GM13976 (cell line): ENCODE measurements around the gene PDZD4.

Experiments used
- DNase-seq: peaks from one replicate; pipeline ENCODE4 v3.0.0; 2012; ENCODE audit warnings: low spot score
- in situ Hi-C: fragments of 300-500 bp; cut with MboI; formaldehyde crosslinking; loops from one replicate; pipeline ENCODE4 v1.12.0; 2022; ENCODE audit warnings: low sequenced_read_pairs, mixed read lengths, inconsistent platforms; ENCODE audit not compliant: unreplicated experiment
- TF ChIP-seq, protein P1 (sequence below): IDR thresholded peaks from 2 replicates; pipeline ENCODE4 v1.5.1; 2012; ENCODE audit warnings: borderline replicate concordance, mild to moderate bottlenecking; ENCODE audit not compliant: insufficient read depth; ENCODE audit errors: extremely low read depth, missing control alignments, control extremely low read depth

The PDZD4 gene

DNA sequence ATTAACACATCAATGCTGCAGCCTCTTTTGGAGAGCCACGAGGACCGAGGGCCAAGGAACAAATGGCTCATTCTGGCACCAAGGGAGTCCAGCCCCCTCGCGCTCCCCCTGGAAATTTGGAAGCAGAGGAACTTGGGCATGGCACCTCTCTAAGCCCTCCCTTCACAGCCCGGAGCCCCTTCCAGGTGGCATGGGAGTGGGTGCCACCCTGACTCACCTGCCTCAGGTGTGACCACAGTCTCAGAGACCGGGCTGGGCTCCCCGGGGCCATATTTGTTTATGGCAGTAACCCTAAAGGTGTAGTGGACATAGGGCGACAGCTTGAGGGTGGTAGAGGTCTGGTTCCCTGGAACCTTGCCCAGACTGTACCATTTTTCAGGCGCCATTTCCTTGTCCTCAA lies 36.8 kb upstream of the PDZD4 start:
- DNase-seq: no peak
- in situ Hi-C loops: no loop called here
- TF ChIP-seq, protein P1, sequence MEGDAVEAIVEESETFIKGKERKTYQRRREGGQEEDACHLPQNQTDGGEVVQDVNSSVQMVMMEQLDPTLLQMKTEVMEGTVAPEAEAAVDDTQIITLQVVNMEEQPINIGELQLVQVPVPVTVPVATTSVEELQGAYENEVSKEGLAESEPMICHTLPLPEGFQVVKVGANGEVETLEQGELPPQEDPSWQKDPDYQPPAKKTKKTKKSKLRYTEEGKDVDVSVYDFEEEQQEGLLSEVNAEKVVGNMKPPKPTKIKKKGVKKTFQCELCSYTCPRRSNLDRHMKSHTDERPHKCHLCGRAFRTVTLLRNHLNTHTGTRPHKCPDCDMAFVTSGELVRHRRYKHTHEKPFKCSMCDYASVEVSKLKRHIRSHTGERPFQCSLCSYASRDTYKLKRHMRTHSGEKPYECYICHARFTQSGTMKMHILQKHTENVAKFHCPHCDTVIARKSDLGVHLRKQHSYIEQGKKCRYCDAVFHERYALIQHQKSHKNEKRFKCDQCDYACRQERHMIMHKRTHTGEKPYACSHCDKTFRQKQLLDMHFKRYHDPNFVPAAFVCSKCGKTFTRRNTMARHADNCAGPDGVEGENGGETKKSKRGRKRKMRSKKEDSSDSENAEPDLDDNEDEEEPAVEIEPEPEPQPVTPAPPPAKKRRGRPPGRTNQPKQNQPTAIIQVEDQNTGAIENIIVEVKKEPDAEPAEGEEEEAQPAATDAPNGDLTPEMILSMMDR: no peak

DNA sequence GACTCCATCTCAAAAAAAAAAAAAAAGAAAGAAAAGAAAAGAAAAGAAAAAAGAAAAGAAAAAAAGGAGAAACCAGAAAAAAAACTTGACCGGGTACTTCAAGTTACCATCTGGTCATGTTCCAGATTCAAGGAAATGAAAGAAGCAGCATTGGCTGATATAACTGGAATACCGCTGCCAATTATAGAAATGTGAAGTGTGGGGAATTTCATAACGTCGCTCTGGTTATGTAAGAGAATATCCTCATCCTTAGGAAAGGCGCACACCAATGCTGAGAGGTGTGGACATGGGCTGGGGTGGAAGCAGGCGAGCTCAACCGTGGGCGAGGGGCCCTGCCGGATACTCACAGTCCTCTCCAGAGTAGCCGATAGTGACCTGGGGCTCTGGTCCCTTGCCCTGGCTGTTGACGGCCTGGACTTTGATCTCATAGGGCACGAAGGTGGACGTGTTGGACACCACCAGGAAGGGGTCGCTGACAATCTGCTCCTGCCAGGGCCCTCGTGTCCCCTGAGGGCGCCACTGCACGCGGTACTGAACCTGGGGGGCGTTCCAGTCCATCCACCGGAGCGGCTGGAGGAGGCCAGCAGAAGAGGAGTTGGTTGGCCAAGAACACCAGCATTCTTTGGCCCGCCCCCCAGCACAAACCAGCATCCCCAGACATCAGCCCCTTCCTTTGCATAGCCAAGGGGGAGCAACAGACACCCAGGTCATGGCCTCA lies 36.1 kb upstream of the PDZD4 start:
- TF ChIP-seq, protein P1: no peak
- DNase-seq: no peak
- in situ Hi-C loops: no loop called here

DNA sequence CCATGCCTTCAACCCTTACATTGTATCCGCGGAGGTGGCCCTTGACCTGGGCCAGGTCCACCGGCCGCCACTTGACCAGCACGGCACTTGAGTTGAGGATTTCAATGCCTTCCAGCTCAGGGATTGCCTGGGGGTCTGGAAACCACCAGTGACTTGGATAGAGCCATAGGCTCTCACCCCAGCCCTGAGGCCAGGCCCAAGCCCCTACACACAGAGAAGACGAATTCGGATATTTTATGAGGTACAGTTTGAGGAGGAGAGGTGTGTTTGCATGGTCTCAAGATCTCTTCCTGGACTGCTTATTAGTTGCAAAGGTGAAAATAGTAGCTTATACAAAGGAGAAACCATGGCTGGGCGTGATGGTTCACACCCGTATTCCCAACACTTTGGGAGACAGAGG lies 35.3 kb upstream of the PDZD4 start:
- no peak for DNase-seq
- TF ChIP-seq, protein P1: no peak
- in situ Hi-C loops: no loop called here

GRCh38 chrX:153865321-153865580 lies 34.9 kb upstream of the PDZD4 start:
- in situ Hi-C loops: no loop called here
- TF ChIP-seq, protein P1: no peak

GRCh38 chrX:153864561-153865320 lies 34.4 kb upstream of the PDZD4 start:
- no peak for DNase-seq
- TF ChIP-seq, protein P1: no peak
- in situ Hi-C loops: no loop called here

More at GRCh38 chrX:153865321-153865580, 34.9 kb upstream of the PDZD4 start:
- DNase-seq: no peak

DNA sequence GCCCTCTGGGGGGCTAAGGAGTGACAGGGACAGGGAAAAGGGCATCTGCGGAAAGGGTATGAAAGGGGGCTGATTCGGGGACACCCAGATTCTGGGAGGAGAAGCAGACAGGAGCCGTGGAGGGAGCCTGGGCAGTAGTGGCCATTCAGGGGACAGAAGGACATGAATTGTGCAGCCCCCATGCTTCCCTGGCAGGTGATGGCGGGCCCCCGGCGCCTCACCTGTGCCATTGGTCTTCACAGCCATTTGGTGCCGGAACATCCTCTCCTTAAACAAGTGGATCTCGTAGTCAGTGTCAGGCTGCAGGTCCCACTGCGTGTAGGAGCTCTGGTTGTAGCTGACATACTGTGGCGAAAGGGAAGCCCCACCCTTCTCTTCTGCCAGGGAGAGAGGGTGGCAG lies 33.8 kb upstream of the PDZD4 start:
- TF ChIP-seq, protein P1: no peak
- in situ Hi-C loops: no loop called here
- no peak for DNase-seq
